Transverse colon (tissue), 4 donors: ENCODE data around the gene GRIN2D.

Experiments used
- CTCF ChIP-seq, 5 experiments: fragments of 200-600 bp in 3 of 5; fragments of 450-650 bp in 2 of 5; sonication (generic) in 3 of 5; IDR thresholded peaks; 1 replicate in 2 of 5; 2 replicates in 3 of 5; pipeline ENCODE4 v1.5.1; 2016 to 2017; ENCODE audit warnings: antibody characterized with exemption in 5 of 5, inconsistent platforms in 3 of 5, mild to moderate bottlenecking in 2 of 5, moderate library complexity in 1 of 5
- POLR2A ChIP-seq: fragments of 450-650 bp; IDR thresholded peaks from one replicate; pipeline ENCODE4 v1.6.1; 2016; ENCODE audit warnings: antibody characterized with exemption, mild to moderate bottlenecking, moderate library complexity
- POLR2AphosphoS5 ChIP-seq, 3 donors: sonication (generic); formaldehyde crosslinking; IDR thresholded peaks; one replicate each; pipeline ENCODE4 v1.6.1; 2016; ENCODE audit warnings: antibody characterized with exemption in 3 of 3

DNA sequence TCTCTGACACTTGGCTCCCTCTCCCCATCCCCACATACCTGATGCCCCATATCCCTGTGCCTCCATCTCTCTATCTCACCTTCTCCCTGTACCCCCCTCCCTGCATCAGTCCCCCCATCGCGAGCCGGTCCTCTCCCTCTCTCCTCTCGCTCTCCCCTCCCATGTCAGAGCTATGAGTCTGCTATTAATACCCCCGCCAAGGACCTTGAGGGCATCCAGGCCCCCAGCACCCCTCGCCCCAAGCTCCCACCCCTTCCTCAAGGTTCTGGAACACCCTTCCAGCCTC, 1.6 kb downstream of the GRIN2D start:
- no peak for TF ChIP-seq CTCF (IDR thresholded peaks at IDR 0.05)
- TF ChIP-seq POLR2A = no peak
- no peak for TF ChIP-seq POLR2AphosphoS5 (IDR thresholded peaks at IDR 0.05)
